ENCODE measurements around the gene MYO18B.

MYO18B gene

GRCh38 chr22:25829808-25830777, 88.1 kb downstream of the MYO18B start:
- no peak for DNase-seq

GRCh38 chr22:25833091-25833490, 91.1 kb downstream of the MYO18B start:
- DNase-seq, result no peak

GRCh38 chr22:25833676-25834075, 91.7 kb downstream of the MYO18B start:
- no peak for DNase-seq

- no peak for DNase-seq
Measured at GRCh38 chr22:25834490-25834889, 92.5 kb downstream of the MYO18B start.

GRCh38 chr22:25835348-25835747, 93.4 kb downstream of the MYO18B start:
- DNase-seq, result no peak

- DNase-seq, result no peak
Measured at GRCh38 chr22:25837288-25837900, 95.4 kb downstream of the MYO18B start.

- DNase-seq, result no peak
Measured at GRCh38 chr22:25838960-25839741, 97.2 kb downstream of the MYO18B start.

- DNase-seq, result no peak
Measured at GRCh38 chr22:25839755-25840154, 97.8 kb downstream of the MYO18B start.

- no peak for DNase-seq
Measured at GRCh38 chr22:25840167-25840566, 98.2 kb downstream of the MYO18B start.

- no peak for DNase-seq
Measured at GRCh38 chr22:25840891-25841290, 98.9 kb downstream of the MYO18B start.

- DNase-seq, result no peak
Measured at GRCh38 chr22:25841775-25842174, 99.8 kb downstream of the MYO18B start.

- no peak for DNase-seq
Measured at GRCh38 chr22:25843660-25844405, 101.8 kb downstream of the MYO18B start.

- no peak for DNase-seq
Measured at GRCh38 chr22:25844601-25845000, 102.6 kb downstream of the MYO18B start.

GRCh38 chr22:25845985-25846745, 104.2 kb downstream of the MYO18B start:
- DNase-seq, result no peak

- DNase-seq, result no peak
Measured at GRCh38 chr22:25847451-25847850, 105.5 kb downstream of the MYO18B start.

- DNase-seq, result no peak
Measured at GRCh38 chr22:25848954-25849353, 107.0 kb downstream of the MYO18B start.

- DNase-seq, result no peak
Measured at GRCh38 chr22:25849522-25849921, 107.5 kb downstream of the MYO18B start.

- no peak for DNase-seq
Measured at GRCh38 chr22:25852223-25852622, 110.2 kb downstream of the MYO18B start.

- no peak for DNase-seq
Measured at GRCh38 chr22:25853078-25853477, 111.1 kb downstream of the MYO18B start.

GRCh38 chr22:25853501-25854284, 111.7 kb downstream of the MYO18B start:
- DNase-seq, result no peak

- no peak for DNase-seq
Measured at GRCh38 chr22:25869771-25870170, 127.8 kb downstream of the MYO18B start.
